ENCODE data around the gene C16orf78. TPM values are rescaled to one million over a fixed set of nuclear protein-coding genes. Genes with fewer than 3 reads are reported as not detected.

The C16orf78 gene
- total and polyA plus RNA-seq, 4 donors, result not detected

DNA sequence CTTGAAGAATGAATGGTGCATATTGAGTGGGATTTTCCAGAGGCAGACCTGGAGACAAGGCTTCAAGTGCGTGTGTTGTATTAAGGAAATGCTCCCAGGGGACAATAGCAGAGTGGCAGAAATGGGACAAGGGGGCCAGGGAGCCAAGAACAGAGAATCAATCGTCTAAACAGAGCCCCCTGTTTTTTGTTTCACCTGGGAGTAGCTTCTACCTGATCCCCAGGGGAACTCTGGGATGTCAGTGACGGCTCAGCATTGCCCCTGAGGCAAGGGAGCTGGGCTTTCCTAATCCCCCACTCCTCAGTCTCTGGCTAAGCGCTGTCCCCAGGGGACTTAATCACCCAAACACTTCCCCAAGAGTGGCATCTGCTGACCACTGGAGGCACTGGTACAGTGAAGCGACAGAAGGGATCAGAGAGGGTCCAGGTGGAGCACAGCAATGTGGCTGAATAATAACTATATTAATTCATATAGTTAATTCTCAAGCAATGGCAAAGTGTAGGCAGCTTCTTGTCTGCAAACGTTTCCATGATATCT lies 35.7 kb upstream of the C16orf78 start:
- DNase-seq (no peak), ATAC-seq (ENCODE audit: low FRiP score) (no peak)
- Histone ChIP-seq H3K36me3 (ENCODE audit: control insufficient read depth in 1 of 2, insufficient read depth in 2 of 2, low read length in 1 of 2) (no peaks in the 10 kb centered on the region), H3K4me1 (ENCODE audit: control insufficient read depth in 1 of 2, insufficient read depth in 2 of 2, low read length in 2 of 2) (no peaks in the 10 kb centered on the region), H3K9me3 (ENCODE audit: control insufficient read depth, low read length) (no peaks in the 10 kb centered on the region), H3K27me3 (ENCODE audit: control insufficient read depth in 1 of 2, insufficient read depth in 2 of 2, low read length in 1 of 2) (no peaks in the 10 kb centered on the region), H3K27ac (ENCODE audit: low read depth in 1 of 2, low read length in 2 of 2) (no peak overlapping the region), H3K4me3 (ENCODE audit: low read length in 2 of 2) (no peak overlapping the region)
- intact Hi-C loops (cut with DNase I), result no loop called here
- 39 to 42% methylated on average over 6 of the region's 6 CpGs for WGBS, 2 donors

DNA sequence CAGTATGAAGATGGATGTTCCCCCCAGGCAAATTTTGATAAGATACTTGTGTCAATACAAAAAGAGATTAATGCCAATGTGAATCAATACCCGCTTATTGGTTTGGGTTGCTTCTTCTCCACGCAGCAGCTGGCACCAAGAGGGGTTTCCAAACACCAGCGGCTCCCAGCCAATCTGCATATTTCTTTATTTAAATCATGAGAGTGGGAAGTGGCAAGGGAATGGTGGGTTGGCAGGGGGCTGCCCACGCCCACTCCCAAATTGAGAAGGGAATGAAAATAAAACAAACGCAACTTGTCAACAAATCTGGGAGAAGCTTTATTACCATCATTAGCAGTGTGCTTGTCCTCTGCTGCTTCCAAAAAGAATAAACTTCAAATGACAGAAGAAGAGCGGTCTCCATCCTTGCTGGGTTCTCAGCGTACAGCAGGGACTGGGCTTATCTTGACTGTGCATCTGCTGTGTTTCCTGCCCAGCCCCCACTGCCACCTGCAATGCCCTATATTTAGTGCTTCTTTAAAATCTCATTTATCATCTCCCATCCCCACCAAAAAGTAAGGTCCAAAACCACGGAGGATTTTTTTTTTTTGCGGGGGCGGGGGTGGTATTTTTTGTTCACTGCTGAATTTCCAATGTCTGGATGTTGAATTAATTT lies 34.9 kb upstream of the C16orf78 start:
- Histone ChIP-seq H3K9me3 (ENCODE audit: control insufficient read depth, low read length) (no peaks in the 10 kb centered on the region), H3K36me3 (ENCODE audit: control insufficient read depth in 1 of 2, insufficient read depth in 2 of 2, low read length in 1 of 2) (no peaks in the 10 kb centered on the region), H3K4me1 (ENCODE audit: control insufficient read depth in 1 of 2, insufficient read depth in 2 of 2, low read length in 2 of 2) (no peaks in the 10 kb centered on the region), H3K4me3 (ENCODE audit: low read length in 2 of 2) (no peak overlapping the region), H3K27me3 (ENCODE audit: control insufficient read depth in 1 of 2, insufficient read depth in 2 of 2, low read length in 1 of 2) (no peaks in the 10 kb centered on the region), H3K27ac (ENCODE audit: low read depth in 1 of 2, low read length in 2 of 2) (no peak overlapping the region)
- intact Hi-C loops (cut with DNase I), result no loop called here
- no peak for ATAC-seq (ENCODE audit: low FRiP score)
- no peak for DNase-seq
- WGBS, 2 donors, result 62 to 68% methylated on average over 10 of the region's 10 CpGs

DNA sequence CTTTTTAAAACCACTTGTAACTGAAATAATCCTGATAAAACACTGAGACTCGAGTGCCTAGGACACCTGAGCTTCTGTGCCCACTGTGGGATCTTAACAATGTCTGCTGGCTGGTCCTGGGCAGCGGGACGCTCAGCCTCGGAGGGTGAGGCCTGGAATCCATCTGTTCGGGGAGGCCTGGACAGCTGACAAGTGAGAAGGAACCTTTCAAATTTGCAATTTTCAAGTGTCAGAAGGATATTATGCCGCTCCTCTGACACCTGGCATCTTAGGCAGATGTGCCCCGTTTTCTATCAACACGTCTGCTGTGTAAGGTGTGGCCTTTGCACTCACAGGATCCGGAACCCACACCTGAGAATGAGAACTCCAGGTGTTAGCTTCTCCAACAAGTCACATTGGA lies 33.1 kb upstream of the C16orf78 start:
- no peaks in the 10 kb centered on the region for H3K36me3 ChIP-seq (ENCODE audit: control insufficient read depth in 1 of 2, insufficient read depth in 2 of 2, low read length in 1 of 2)
- no peak for DNase-seq
- H3K4me1 ChIP-seq (ENCODE audit: control insufficient read depth in 1 of 2, insufficient read depth in 2 of 2, low read length in 2 of 2), result no peaks in the 10 kb centered on the region
- ATAC-seq (ENCODE audit: low FRiP score), result no peak
- H3K4me3 ChIP-seq (ENCODE audit: low read length in 2 of 2), result no peak overlapping the region
- H3K27ac ChIP-seq (ENCODE audit: low read depth in 1 of 2, low read length in 2 of 2), result no peak overlapping the region
- intact Hi-C loops (cut with DNase I), result no loop called here
- no peaks in the 10 kb centered on the region for H3K27me3 ChIP-seq (ENCODE audit: control insufficient read depth in 1 of 2, insufficient read depth in 2 of 2, low read length in 1 of 2)
- H3K9me3 ChIP-seq (ENCODE audit: control insufficient read depth, low read length), result no peaks in the 10 kb centered on the region
- 72 to 78% methylated on average over 9 of the region's 9 CpGs for WGBS, 2 donors

DNA sequence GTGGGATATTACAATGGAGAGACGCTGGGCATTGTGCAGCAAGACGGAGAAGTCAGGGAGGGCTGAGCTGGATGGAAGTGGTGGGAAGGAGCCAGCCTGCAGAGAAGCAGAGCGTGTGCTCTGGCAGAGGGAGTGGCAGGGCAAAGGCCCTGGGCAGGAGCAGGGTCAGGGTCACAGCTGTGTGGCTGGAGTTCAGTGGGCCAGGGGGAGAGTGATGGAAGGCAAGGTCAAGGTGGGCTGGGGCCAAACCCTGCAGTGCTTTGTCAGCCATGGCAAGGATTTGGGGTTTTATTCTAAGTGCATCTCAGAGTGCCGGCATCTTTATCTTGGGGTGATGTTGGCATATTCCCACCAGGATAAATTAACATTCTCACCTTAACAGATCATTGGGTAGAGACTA lies 31.9 kb upstream of the C16orf78 start:
- no peak for DNase-seq
- intact Hi-C loops (cut with DNase I), result no loop called here
- ATAC-seq (ENCODE audit: low FRiP score), result no peak
- Histone ChIP-seq H3K36me3 (ENCODE audit: control insufficient read depth in 1 of 2, insufficient read depth in 2 of 2, low read length in 1 of 2) (no peaks in the 10 kb centered on the region), H3K27ac (ENCODE audit: low read depth in 1 of 2, low read length in 2 of 2) (no peak overlapping the region), H3K4me3 (ENCODE audit: low read length in 2 of 2) (no peak overlapping the region), H3K27me3 (ENCODE audit: control insufficient read depth in 1 of 2, insufficient read depth in 2 of 2, low read length in 1 of 2) (no peaks in the 10 kb centered on the region), H3K4me1 (ENCODE audit: control insufficient read depth in 1 of 2, insufficient read depth in 2 of 2, low read length in 2 of 2) (no peaks in the 10 kb centered on the region), H3K9me3 (ENCODE audit: control insufficient read depth, low read length) (no peaks in the 10 kb centered on the region)
- WGBS, 2 donors, result 67 to 71% methylated on average over 4 of the region's 4 CpGs

DNA sequence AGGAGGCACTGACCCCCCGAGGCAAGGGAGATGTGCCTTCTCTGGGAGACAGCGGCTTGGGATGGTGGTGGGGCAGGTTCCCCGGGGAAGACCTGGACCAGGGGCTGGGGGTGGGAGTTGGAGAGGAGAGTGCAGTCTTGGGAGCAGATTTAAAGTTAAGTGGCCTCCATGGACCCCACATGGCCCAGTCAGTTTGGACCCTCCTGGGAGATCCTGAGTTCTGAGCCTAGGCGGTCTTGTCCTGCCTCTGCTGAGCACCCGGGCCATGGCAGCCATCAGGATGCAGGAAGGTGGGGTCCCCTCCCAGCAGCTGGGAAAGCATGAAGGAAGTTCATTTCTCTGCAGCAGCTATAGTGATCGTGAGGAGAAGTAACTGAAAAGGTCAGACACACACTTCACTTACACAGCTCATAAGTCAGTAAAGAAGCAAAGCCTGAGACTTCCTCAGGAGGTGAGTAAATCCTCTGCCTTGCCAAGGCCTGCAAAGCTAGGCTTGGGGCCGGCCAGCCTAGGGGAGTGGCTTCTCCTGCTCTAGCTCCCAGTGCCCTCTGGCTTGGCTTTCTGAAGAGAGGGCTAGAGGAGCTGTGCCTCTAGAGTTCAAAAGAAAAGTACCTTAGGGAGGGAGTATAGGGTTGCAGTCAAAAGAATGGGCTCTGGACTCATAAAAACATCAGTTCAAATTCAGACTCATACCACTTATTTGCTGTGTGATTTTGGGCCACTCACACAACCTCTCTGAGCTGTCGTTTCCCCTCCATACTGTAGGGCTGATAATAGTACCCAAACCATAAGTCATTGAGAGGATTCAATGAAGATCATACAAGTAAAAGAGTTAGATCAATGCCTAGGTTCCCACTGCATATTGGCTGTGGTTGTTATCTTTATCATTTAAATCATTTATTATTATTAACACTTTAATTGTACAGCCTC lies 31.0 kb upstream of the C16orf78 start:
- Histone ChIP-seq H3K4me1 (ENCODE audit: control insufficient read depth in 1 of 2, insufficient read depth in 2 of 2, low read length in 2 of 2) (no peaks in the 10 kb centered on the region), H3K27ac (ENCODE audit: low read depth in 1 of 2, low read length in 2 of 2) (no peak overlapping the region), H3K36me3 (ENCODE audit: control insufficient read depth in 1 of 2, insufficient read depth in 2 of 2, low read length in 1 of 2) (no peaks in the 10 kb centered on the region), H3K4me3 (ENCODE audit: low read length in 2 of 2) (no peak overlapping the region), H3K27me3 (ENCODE audit: control insufficient read depth in 1 of 2, insufficient read depth in 2 of 2, low read length in 1 of 2) (no peaks in the 10 kb centered on the region), H3K9me3 (ENCODE audit: control insufficient read depth, low read length) (no peaks in the 10 kb centered on the region)
- no peak for DNase-seq
- no peak for ATAC-seq (ENCODE audit: low FRiP score)
- WGBS, 2 donors, result 58 to 61% methylated on average over 8 of the region's 8 CpGs
- intact Hi-C loops (cut with DNase I), result no loop called here

DNA sequence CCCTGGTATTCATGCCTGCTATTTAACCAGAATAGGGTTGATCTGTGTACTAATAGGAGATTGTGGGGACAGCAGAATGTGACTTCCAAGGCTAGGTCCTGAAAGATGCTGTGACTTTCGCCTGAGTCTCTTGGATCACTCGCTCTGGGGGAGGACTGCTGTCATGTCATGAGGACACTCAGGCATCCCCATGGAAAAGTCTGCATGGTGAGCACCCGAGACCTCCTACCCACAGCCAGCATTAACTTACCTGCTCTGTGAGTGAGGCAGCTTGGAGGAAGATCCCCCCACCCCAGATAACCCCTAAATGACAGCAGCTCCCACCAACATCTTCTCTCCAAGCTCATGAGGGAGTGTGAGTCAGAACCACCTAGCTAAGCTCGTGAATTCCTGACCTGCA lies 30.3 kb upstream of the C16orf78 start:
- WGBS, 2 donors, result 60 to 67% methylated on average over 4 of the region's 4 CpGs
- no peak for ATAC-seq (ENCODE audit: low FRiP score)
- Histone ChIP-seq H3K4me3 (ENCODE audit: low read length in 2 of 2) (no peak overlapping the region), H3K9me3 (ENCODE audit: control insufficient read depth, low read length) (no peaks in the 10 kb centered on the region), H3K27ac (ENCODE audit: low read depth in 1 of 2, low read length in 2 of 2) (no peak overlapping the region), H3K36me3 (ENCODE audit: control insufficient read depth in 1 of 2, insufficient read depth in 2 of 2, low read length in 1 of 2) (no peaks in the 10 kb centered on the region), H3K4me1 (ENCODE audit: control insufficient read depth in 1 of 2, insufficient read depth in 2 of 2, low read length in 2 of 2) (no peaks in the 10 kb centered on the region), H3K27me3 (ENCODE audit: control insufficient read depth in 1 of 2, insufficient read depth in 2 of 2, low read length in 1 of 2) (no peaks in the 10 kb centered on the region)
- intact Hi-C loops (cut with DNase I), result no loop called here
- no peak for DNase-seq

DNA sequence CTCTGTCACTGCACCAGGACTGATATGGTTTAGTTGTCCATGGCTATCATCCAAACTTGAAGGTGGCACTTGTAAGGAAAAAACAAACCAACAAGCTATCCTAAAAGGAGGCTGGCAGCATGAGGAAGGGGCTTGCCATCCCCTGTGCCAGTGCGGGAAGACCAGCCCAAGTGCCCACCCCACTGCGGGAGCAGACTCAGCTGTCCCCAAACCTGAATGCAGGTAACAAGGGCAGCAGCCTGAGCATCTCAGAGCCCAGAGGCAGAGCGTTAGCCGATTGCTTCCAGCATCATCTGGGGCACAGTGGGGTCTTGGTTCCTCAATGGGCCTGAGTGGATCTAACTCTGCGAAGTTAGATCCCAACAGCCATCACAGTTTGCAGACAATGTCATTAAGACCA lies 29.2 kb upstream of the C16orf78 start:
- Histone ChIP-seq H3K27ac (ENCODE audit: low read depth in 1 of 2, low read length in 2 of 2) (no peak overlapping the region), H3K36me3 (ENCODE audit: control insufficient read depth in 1 of 2, insufficient read depth in 2 of 2, low read length in 1 of 2) (no peaks in the 10 kb centered on the region), H3K4me1 (ENCODE audit: control insufficient read depth in 1 of 2, insufficient read depth in 2 of 2, low read length in 2 of 2) (no peaks in the 10 kb centered on the region), H3K27me3 (ENCODE audit: control insufficient read depth in 1 of 2, insufficient read depth in 2 of 2, low read length in 1 of 2) (no peaks in the 10 kb centered on the region), H3K9me3 (ENCODE audit: control insufficient read depth, low read length) (no peaks in the 10 kb centered on the region), H3K4me3 (ENCODE audit: low read length in 2 of 2) (no peak overlapping the region)
- intact Hi-C loops (cut with DNase I), result no loop called here
- no peak for DNase-seq
- 70 to 79% methylated on average over 5 of the region's 5 CpGs for WGBS, 2 donors
- ATAC-seq (ENCODE audit: low FRiP score), result no peak

DNA sequence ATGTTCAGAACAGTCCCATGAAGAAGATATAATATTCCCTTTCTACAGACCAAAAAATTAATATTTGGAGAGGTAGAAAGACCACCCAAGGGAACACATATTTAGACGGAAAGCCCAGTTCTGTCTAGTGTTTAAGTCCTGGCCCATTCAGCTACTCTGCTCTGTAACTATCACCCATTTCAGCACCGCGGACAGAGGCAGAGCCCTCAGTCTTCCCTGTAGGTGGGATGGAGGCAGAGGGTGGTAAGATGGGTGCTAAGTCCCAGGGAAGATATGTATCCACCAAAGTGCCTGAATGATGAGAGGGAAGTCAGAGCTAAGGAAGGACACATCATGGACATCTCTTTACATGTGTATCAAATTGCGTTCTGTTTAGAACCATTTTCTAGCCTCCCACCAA lies 27.8 kb upstream of the C16orf78 start:
- intact Hi-C loops (cut with DNase I), result no loop called here
- WGBS, 2 donors, result 25 to 32% methylated on average over 4 of the region's 4 CpGs
- DNase-seq, result no peak

DNA sequence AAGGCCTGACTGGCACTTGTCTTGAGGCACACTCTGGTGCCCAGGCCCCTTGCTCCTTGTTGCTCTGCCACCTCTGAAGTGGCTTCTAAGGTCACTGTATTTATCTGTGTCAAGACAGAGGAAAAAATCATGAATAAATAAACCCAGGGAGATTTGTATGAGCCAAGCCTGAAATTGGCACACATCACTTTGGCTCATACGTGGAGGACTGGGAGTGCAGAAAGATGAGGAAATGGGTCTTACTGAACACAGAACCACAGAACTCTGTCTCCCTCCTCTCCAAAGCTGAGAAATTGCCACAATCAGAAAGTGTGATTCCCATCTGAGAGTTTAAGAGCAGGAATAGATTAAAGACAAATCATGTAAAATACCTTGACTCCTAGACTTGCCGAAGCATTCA lies 27.1 kb upstream of the C16orf78 start:
- no peaks in the 10 kb centered on the region for H3K9me3 ChIP-seq (ENCODE audit: control insufficient read depth, low read length)
- ATAC-seq (ENCODE audit: low FRiP score), result no peak
- H3K27me3 ChIP-seq (ENCODE audit: control insufficient read depth in 1 of 2, insufficient read depth in 2 of 2, low read length in 1 of 2), result no peaks in the 10 kb centered on the region
- H3K4me1 ChIP-seq (ENCODE audit: control insufficient read depth in 1 of 2, insufficient read depth in 2 of 2, low read length in 2 of 2), result no peaks in the 10 kb centered on the region
- H3K36me3 ChIP-seq (ENCODE audit: control insufficient read depth in 1 of 2, insufficient read depth in 2 of 2, low read length in 1 of 2), result no peaks in the 10 kb centered on the region
- no peak for DNase-seq
- WGBS, 2 donors, result 37 to 44% methylated on average over 2 of the region's 2 CpGs
- no peak overlapping the region for H3K4me3 ChIP-seq (ENCODE audit: low read length in 2 of 2)
- intact Hi-C loops (cut with DNase I), result no loop called here
- no peak overlapping the region for H3K27ac ChIP-seq (ENCODE audit: low read depth in 1 of 2, low read length in 2 of 2)

More for the DNA sequence above, 27.8 kb upstream of the C16orf78 start:
- no peaks in the 10 kb centered on the region for H3K36me3 ChIP-seq (ENCODE audit: control insufficient read depth in 1 of 2, insufficient read depth in 2 of 2, low read length in 1 of 2)
- H3K27ac ChIP-seq (ENCODE audit: low read depth in 1 of 2, low read length in 2 of 2), result no peak overlapping the region
- ATAC-seq (ENCODE audit: low FRiP score), result no peak
- H3K9me3 ChIP-seq (ENCODE audit: control insufficient read depth, low read length), result no peaks in the 10 kb centered on the region
- no peaks in the 10 kb centered on the region for H3K27me3 ChIP-seq (ENCODE audit: control insufficient read depth in 1 of 2, insufficient read depth in 2 of 2, low read length in 1 of 2)
- no peaks in the 10 kb centered on the region for H3K4me1 ChIP-seq (ENCODE audit: control insufficient read depth in 1 of 2, insufficient read depth in 2 of 2, low read length in 2 of 2)
- H3K4me3 ChIP-seq (ENCODE audit: low read length in 2 of 2), result no peak overlapping the region

Measured in aorta (tissue), 5 donors.